MV-4-11 (cell line): ENCODE results near the gene HOTAIR.
A peak's percentile ranks its signal among the peaks of the same experiment; 100 is the strongest.

Source experiments
- DNase-seq: peaks from one replicate; lab custom pipeline; 2025; lab: John Stamatoyannopoulos, UW

HOTAIR gene

DNA sequence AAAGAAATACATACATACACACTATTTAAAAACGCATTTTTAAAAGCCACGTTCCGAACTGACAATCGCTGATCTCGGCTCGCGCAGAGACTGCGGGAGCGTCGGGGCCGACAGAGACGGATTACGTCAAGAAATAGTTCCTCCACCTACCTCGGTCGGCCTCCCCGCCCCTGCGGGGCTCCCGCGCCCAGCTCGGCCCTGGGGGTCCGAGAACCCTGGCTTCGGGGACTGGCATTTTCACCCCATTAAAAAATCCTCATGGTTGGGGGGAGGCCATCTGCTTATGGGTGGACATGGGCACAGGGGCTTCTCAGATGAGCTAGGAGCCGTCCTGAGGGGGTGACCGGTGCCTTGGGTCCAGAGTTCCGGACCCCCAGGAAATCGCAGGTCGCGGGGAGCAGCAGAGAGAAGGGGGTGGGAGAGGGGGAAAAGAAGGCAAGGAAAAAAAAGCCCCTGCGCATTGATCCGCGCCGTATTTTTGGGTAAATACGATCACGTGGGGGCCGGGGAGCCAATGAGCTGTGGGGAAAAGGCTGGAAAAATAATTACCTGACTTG is 24.9 kb upstream of the HOTAIR start:
- DNase-seq, result no peak

DNA sequence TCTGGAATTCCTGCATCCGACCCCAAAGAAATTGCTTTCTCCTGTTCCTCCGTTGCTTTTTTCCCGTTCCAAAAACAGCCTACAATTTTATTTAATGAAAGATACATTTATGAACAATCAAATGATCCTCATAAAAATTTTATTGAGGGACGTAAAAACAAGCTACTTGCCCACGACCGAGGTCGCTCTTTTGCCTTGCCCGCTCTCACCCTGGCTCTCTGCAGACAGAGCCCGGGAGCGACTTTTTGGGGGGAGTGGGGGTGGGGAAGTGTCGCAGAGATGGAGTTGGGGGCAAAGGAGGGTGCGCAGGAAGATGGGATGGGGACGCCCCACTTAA is 24.1 kb upstream of the HOTAIR start:
- DNase-seq, result no peak

DNA sequence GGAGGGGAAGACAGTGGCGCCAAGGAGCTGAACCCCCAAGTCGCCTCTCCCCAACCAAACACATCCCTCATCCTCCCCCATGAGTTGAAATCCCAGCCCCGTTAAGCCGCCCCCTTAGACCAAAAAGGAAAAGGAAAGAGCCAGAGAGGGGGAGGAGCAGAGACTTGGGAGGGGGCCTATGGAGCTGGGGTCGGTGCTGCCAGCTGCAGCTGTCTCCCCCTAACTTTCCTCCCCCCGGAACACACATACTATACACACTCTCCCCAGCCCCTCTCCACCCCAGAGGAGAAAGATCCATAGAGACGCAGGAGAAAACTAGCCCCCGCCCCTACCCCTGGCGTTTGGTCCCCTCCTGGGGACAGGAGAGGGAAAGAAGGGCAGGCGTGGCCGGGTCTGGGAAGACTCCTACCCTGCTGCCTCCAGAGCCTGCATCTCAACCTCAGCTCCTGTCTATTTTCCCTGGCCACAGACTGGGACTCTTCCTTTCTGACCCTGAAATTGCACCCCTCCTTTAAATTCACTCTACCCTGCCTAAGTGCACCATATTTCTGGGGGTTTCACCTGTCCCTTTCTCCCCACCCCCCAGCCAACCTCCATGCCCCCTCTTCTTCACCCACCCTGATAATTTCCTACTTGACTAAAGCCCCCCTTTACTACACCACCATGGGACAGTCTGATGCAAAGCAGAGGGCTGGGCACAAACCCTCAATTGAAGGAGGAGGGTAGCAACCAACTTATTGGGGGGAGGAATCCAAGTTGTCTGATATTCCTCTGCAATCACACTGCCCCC is 23.6 kb upstream of the HOTAIR start:
- DNase-seq, result no peak

DNA sequence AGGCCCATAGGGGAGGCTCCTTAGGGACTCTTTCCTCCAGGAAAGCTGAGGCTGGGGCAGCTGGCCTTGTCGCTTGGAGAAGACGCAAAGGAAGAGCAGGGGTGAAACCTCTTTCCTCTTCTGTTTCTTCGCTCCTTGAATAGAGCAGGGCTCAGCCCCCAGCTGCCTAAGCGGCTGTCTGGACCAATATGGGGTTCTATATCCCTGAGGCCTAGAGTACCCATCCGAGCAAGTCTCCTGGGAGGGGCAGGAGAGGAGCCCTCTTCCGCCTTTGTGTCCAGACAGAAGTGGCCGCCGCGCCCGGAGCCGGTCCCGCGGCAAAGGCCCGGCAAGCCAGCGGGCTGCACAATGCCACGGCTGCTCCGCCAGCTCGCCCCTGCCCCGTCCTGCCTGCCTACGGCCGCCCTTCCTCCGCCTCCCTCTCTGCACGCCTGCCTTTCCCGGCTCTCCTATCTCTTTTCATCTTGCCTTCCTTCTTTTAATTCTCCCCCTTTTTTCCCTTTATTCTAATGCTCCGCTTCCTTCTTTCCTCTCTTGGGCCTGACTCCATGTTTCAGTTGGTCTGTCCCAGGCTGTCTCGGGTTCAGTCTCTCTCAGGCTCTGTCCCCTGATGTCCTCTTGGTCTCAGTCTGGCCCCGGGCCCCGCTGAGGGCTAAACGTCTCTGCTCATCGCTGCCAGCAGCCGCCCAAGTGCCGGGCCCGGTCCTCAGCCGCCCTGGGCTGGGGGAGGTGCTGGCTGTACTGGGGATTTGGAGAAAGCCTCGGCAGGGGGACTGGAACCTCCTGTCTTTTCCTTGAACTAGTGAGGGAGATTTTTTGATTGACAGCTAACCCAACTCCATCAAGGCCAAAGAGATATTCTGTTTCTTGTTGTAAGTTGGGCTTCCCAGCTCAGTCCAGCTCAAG is 22.7 kb upstream of the HOTAIR start:
- no peak for DNase-seq

DNA sequence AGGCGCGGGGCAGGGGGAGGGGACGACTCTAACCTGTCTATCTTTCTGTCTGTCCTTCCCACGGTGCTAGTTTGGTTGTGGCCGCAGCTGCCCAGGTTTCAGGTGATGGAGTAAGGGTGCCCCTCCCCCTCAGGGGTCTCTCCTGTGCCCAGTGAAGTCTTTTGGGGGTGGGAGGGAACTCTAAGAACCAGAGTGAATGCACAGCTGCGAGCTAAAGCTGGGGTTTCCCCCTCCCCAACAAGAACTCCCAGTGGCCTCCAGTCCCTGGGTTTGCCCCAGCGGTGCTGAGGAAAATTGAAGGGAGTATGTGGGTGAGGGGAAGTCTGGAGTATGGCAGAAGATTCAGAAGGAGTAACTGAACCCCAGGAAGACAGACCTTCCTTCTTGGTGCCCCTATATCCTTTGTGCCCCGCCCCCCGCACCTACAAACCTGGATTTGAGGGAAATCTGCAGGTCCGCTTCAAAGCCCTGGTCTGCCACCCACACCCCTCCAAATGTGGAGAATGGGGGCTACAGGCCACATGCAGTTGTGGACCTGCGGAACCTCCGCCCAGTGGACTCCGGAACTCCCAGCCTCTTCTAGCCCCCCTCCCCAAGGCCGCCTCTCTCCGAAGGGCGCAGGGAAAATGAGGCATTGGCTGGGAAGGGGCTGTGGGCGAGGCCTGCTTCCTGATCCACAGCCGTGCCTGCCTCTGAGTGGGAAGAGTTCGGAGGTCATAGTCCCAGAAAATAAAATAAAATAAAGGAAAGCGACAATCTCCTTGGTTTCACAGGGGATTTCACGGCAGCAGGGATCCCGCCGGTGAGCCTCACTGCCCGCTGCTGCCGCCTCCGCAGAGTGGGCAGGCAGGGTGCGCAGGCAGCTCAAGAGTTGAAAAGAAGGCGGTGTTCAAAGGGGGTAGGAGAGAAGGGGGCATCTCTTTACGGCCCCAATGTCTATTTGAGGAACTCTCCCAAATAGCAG is 21.8 kb upstream of the HOTAIR start:
- DNase-seq, result no peak

DNA sequence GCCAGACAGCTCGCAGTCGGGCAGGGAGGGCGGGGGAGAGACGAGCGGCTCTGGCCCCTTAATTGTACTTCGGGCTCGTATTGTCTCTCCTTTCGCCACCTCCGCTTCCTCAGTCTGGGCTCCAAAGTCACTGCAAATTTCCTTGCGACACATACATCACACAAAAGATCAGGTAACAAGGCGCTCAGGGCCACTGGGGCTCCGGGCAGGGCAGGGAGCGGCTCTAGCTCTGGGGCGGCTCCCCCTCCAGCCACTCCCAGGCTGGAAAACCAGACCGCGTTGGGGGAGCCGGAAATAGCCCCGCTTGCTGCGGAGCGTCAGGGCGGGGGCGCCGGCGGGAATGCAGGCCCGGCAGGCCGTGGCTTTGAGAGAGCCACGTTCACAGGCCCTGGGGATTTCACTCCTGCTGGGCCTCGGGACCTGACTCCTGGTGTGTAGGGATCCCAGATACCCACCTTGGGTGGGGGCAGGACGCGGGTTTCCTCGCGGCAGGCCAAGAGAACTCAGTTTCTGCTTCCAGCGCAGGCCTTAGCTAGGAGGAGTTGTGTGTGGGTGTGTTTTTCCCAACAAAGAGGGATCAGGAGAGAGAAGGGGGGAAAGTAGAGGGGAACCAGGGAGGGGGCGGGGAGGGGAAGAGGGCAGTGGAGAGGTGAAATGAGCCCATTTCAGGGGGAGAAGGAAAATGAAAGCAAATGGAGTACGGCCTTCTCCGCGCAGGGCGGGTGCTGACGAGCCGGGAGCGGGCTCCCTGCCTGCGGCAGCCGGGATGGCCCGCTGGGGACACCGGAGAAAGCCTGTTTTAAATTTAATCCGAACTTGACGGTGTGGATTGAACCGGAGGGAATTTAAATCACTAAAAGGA is 20.9 kb upstream of the HOTAIR start:
- DNase-seq, result peak; percentile 21

DNA sequence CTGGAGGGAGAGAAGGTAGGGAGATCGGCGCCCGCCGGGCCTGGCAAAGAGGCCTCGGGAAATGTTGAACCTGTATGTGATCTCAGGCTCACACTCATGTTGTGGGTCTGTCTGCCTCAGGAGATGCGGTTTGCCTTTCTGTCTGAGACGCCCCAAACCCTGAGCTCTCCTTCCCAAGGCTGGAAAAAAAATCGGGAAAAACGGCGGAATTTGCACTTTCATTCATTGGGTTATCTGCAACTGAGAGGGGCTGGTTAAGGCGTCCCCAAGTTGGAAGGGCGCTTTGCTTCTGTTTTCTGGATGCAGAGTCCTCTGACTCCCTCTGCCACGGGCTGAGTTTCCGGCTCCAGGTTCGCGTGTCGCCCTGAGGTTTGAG is 20.2 kb upstream of the HOTAIR start:
- DNase-seq, result no peak

DNA sequence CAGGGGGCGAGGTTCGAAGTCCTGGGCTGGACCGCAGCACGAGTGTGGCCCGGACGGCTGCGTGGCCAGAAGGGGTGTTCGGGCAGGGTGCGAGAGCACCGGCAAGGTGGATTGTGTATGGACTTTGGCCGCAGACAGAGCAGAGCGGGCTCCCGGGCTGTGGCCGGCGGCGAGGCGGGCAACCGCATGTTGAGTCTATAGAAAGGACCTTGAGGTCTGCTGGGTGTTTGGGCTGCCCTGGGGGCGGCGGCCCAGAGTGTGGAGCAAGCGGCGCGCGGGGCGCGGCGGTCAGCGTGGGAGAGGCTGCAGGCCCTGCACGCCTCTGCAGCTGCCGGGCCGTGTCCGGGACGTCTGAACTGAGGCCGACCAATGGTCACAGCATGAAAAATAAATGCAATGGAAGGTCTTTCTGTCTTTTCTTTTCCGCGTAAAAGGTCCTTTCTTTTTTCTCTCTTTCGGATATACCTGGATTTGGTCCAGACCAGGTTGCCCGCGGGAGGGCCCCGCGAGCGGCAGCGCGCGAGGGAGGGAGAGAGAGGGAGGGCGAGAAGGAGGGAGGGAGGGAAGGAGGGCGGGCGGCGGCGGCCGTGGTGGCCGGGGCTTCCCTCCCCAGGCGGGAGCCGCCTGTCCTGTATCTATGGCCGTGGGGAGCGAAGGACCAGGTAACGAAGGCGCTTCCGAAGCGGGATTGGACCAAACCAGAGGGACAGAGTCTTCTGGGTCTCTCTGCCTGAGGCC is 19.7 kb upstream of the HOTAIR start:
- DNase-seq, result no peak

DNA sequence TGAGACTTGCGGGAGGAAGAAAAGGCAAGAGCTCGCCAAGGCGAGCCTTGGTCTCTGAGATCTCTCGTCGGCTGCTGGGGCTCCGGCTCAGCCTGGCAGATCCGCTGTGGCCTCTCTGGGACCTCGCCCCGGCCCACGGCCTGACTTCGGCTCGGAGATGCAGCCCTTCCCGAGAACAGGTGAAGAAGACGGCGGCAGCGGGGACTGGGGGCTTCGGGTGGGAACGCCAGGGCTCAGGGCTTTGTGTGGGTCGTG is 19.2 kb upstream of the HOTAIR start:
- DNase-seq, result no peak

DNA sequence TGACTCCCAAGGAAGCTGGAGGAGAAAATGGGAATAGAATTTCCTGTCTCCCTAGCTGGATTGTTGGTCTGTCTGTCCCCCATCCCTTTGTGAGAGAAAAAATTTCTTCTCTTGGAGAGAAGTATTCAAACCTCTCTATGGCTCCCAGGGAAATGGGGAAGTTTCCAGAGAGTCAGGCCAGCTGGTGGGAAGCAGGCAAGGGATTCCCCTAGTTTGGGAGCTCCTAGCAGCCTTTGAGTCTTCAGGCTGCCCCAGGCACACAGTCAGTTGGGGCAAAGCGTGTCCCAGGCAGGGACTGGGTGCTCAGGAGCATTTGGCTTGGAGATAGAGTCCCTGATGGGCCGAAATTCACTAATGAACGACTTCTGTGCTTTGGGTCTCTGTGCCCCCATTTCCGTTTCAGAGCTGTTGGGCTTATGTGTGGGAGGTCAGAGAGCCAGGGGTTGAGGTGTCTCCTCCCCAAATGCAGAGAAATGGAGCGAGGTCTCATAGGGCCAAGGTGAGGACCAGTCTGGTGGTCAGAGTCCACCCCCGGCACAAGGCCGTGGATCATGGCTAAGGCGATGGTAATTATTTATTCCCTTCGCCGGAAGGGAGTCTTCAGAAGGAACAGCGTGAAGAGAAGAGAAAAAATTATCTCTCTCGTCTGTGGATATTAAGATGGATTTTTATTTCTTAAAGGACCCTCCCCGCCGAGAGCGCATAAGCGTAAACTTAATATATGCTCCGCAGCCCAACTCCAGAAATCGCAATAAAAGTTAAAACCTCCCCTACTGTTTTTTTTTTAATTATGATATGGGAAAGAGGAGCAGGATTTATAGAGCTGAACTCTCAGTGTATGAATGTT is 18.6 kb upstream of the HOTAIR start:
- DNase-seq, result no peak

DNA sequence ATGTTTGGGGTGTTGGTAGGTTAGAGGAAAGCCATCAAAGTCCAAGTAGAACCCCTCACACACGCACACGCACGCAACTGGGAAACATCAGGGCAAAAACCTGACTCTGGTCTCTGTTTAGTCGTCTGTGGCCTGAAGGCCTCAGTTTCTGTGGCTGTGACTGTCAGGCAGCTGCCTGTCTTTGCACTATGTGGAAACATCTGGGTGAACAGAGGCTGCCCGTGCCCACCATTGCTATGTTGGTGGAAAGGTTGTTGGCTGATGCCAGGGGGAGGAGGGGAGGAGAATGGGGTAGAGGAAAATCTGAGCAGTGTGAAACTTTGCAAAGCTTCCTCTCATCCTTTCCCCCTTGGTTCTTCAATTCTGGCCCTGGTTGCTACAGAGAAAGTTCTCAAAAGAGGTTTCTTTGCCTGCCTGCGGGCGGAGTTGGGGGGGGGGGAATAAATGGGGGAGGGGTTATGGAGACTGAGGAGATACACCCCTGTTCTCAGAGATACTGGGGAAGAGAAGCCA is 17.7 kb upstream of the HOTAIR start:
- no peak for DNase-seq

DNA sequence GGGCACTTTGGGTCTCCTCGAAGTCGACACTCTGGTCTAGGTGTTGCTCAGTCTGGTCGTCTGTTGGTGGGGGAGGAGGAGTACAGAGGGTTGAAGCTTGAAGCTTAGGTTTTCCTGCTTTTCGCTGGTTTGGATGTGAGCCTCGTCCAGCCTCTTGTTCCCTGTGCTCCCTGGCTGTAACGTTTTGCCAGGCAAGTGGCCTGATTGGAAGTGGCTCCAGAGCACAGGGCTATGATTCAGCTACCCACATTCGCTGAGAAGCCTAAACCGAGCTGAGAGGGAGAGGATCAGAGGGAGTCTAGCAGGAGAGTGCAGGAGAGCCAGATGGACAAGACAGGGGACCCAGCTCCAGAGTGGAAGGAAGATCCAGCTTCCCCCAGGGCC is 16.3 kb upstream of the HOTAIR start:
- DNase-seq, result no peak

DNA sequence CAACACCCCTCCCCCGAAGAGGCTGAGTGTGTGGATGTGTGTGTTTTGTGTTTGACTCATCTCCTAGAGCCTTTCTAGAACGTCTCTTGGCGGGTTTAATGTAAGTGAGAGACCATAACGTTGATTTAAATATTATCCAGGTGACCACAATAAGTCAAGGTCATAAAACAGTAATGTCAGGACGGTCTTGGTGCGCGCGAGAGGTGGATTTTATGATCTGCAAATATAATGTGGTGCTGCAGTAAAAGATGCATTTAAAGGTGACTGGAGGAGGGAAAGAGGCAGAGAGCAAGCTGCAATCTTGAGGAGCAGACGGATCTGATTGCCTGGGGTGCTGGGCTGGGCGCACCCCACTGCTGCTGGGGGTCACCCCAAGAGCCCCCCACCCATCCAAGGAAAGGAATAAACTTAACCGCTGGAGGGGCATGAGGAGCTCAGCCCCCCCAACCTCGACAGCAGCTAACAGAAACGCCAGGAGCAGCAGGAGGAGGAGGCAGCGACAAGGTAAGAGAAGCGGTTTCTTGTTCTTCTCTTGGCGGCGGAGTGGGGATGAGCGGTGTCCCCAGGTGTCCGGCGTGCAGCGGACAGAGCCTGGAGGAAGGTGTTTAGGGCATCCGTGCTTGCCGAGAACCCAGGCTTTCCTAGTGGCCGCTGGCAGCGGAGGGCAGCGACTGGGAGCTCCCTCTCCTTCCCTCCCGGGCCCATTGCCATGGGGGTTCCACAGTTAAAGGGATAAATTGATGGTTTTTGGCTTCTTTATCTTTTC is 15.7 kb upstream of the HOTAIR start:
- DNase-seq, result no peak

DNA sequence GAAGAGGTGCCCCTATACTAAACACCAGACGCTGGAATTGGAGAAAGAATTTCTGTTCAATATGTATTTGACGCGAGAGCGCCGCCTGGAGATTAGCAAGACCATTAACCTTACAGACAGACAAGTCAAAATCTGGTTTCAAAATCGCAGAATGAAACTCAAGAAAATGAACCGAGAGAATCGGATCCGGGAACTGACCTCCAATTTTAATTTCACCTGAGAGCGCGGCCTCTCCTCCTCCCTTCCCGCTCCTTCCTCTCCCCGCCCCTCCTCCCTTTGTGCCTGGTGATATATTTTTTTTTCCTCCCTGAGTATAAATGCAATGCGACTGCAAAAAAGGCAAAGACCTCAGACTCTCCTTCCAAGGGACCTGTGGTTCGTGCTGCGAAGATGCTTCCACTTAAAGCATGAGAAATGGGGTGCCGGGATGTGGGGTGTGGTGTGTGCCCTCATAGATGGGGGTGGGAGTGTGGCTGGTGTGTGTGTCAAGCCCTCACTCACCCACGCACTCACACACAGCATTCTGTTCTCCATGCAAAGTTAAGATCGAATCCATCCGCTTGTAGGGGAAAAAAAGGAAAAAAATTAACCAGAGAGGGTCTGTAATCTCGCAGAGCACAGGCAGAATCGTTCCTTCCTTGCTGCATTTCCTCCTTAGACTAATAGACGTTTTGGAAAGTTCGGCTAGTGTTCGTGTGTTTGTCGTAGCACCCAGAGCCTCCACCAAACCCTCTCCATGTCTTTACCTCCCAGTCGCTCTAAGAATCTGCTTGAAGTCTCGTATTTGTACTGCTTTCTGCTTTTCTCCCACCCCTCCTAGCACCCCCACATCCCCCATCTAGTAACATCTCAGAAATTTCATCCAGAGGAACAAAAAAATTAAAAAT is 14.7 kb upstream of the HOTAIR start:
- DNase-seq, result peak; percentile 78

DNA sequence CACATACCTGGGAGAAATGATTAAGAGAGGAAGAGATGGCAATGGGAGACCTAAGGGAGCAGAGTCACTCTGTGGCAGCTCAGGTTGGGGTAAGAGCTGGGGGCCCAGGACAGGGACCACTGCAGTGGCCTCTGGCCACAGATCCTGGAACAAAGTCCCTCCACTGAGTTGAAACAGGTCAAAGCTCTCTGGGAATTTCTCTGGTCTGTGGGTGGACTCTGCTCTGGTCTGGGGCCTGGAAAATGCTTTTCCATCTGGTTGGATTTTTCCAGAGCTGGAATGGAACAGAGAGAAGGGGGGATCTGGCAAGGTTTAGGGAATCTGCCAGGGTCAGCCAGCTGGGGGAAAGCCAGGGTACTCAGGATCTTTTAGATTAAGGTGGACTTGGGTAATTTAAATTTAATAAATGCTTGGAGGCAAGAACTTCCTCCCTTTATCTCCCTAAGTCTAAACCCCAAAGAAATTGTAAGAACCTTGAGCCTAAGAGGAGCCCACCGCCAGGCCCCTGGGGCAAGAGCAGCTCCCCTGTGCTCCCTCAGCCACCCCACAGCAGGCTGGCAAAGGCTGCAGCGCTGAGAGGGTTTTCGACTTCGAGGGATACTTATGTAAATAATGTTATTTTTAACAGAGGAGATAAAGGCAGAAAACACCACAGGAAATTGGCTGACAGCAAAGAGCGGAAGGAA is 13.9 kb upstream of the HOTAIR start:
- DNase-seq, result no peak

DNA sequence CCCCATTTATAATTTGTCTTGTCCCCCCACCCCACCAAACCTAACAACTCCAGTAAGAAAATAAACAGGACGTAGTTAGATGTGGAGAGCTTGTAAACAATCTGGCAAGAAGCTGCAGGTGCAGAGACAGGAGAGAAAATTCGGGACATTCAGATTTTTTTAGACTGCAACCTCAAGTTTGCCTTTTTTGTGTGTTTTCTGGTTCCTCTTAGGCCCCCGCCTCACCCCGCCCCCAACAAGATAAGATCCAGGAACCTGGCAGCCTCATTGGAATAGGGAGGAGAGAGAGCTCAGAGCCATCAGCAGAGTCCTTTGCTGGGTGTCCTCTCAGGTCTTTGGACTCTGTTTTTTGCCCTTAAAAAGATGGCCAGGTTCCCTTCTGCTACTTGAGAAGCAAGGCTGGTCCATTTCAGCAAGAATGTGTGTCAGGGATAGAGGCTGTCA is 13.1 kb upstream of the HOTAIR start:
- no peak for DNase-seq
